HepG2 (cell line): ENCODE results near the gene TIMELESS. TPM values are rescaled to one million over a fixed set of nuclear protein-coding genes. Genes with fewer than 3 reads are reported as not detected.

Experiments used
- AKAP8 ChIP-seq: sonication (generic); formaldehyde crosslinking; IDR thresholded peaks from 2 replicates; pipeline ENCODE4 v1.5.1; 2020; ENCODE audit warnings: mild to moderate bottlenecking, missing genetic modification reagents
- KDM6A ChIP-seq: IDR thresholded peaks from 2 replicates; pipeline ENCODE4 v1.6.1; 2016; ENCODE audit warnings: low read depth
- NAIF1 ChIP-seq: sonication (generic); formaldehyde crosslinking; IDR thresholded peaks from 2 replicates; pipeline ENCODE4 v1.5.0; 2020; ENCODE audit warnings: mild to moderate bottlenecking, missing genetic modification reagents, borderline replicate concordance
- SOX5 ChIP-seq: IDR thresholded peaks from 2 replicates; pipeline ENCODE4 v1.6.1; 2016; ENCODE audit warnings: borderline replicate concordance
- SRF ChIP-seq: IDR thresholded peaks from 2 replicates; pipeline ENCODE4 v1.6.1; 2011; ENCODE audit warnings: mild to moderate bottlenecking, low read depth, low read length, moderate library complexity
- SYNCRIP ChIP-seq: fragments of 200-400 bp; formaldehyde crosslinking; IDR thresholded peaks from 2 replicates; pipeline ENCODE4 v1.6.1; 2018; ENCODE audit warnings: mild to moderate bottlenecking, low read depth, low read length; ENCODE audit not compliant: insufficient read depth
- ZNF557 ChIP-seq: sonication (generic); formaldehyde crosslinking; IDR thresholded peaks from 2 replicates; pipeline ENCODE4 v1.4.0; 2020; ENCODE audit warnings: missing genetic modification reagents
- ZNF629 ChIP-seq: sonication (generic); formaldehyde crosslinking; conservative IDR thresholded peaks from 2 replicates; pipeline ENCODE4 v1.5.0; 2020; ENCODE audit warnings: missing genetic modification reagents
- ZNF766 ChIP-seq: sonication (generic); formaldehyde crosslinking; IDR thresholded peaks from 2 replicates; pipeline ENCODE4 v1.5.0; 2020; ENCODE audit warnings: missing genetic modification reagents, borderline replicate concordance
- polyA plus RNA-seq, 8 experiments: library from polyadenylated mRNA; depleted of rRNA in 3 of 8; stranded (reverse) in 7 of 8; unstranded in 1 of 8; fragments of >200 nt; fragmentation: Illumina TruSeq in 4 of 8; extraction: Trizol in 4 of 8; gene quantifications; 2 replicates each; pipeline versions ENCODE4 v1.2.1 to v1.2.3, GENCODE V29; 2011 to 2016; ENCODE audit warnings: low read depth in 4 of 8, missing spikeins in 1 of 8, mixed read lengths in 1 of 8; ENCODE audit not compliant: insufficient read depth in 1 of 8
- total RNA-seq, 5 experiments: library from RNA; depleted of rRNA; stranded (reverse); fragments of >200 nt; fragmentation: Illumina TruSeq; extraction: Trizol; gene quantifications; 2 replicates each; pipeline ENCODE4 v1.2.3, GENCODE V29; 2016; ENCODE audit warnings: low read depth in 1 of 5
- TF ChIP-seq, protein P1 (sequence below): sonication (generic); formaldehyde crosslinking; IDR thresholded peaks from 2 replicates; pipeline ENCODE4 v1.5.0; 2020; ENCODE audit warnings: missing genetic modification reagents, mild to moderate bottlenecking, borderline replicate concordance
- TF ChIP-seq, protein P2 (sequence below): sonication (generic); formaldehyde crosslinking; IDR thresholded peaks from 2 replicates; pipeline ENCODE4 v1.8.1; 2022; ENCODE audit warnings: mild to moderate bottlenecking, missing genetic modification reagents
- TF ChIP-seq, protein P3 (sequence below): IDR thresholded peaks from 2 replicates; pipeline ENCODE4 v1.6.1; 2016; ENCODE audit warnings: low read depth, control low read depth
- TF ChIP-seq, protein P4 (sequence below): sonication (generic); formaldehyde crosslinking; IDR thresholded peaks from 2 replicates; pipeline ENCODE4 v1.4.0; 2020; ENCODE audit warnings: missing genetic modification reagents
- TF ChIP-seq, protein P5 (sequence below), 2 experiments: sonication (generic) in 1 of 2; formaldehyde crosslinking in 1 of 2; IDR thresholded peaks; 2 replicates each; pipeline versions ENCODE4 v1.5.1 to v1.6.1; 2011 to 2020; ENCODE audit warnings: borderline replicate concordance in 1 of 2, low read depth in 1 of 2, low read length in 1 of 2, mild to moderate bottlenecking in 1 of 2, missing genetic modification reagents in 1 of 2, moderate library complexity in 1 of 2

TIMELESS gene
- total and polyA plus RNA-seq, 2 of the 13 experiments (the other 11 are each of a cell fraction or from before 2014, with no cell fraction given): 4.0 to 20.3 TPM

DNA sequence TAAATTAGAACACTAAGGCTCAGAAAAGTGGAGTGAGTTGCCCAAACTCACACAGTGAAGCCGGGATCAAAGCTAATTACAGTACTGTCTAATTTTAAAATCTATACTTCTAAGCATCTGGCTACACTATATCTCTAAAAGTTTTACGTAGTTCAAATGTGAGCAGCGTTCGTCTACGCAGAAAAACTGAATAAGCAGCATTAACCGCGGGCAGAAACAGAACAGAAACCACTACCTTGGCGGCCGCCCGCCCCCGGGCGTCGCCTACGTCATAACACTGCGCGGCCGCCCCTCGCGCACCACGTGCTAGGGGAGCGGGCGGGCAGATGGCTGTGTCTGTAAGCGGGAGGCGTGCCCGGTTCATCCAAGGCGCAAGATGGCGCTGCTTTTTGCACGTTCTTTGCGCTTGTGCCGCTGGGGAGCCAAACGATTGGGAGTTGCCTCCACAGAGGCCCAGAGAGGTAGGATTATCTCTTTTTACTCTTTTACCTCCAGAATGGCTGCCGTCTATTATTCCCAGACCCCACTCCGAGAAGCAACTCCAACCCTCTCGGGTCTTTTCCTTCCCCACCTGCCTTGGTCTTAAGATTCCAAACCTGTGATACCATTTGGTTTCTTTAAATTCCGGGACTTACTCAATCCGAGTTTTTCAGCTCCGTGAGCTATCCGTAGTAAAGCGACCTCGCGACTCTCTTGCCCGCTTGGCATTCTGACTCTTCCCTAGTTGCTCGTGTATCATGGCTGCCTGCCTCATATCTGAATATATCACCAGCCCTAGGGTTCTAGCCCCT lies 19.2 kb upstream of the TIMELESS start, which contains the start of gene SPRYD4 (continued):
- TF ChIP-seq, protein P1, sequence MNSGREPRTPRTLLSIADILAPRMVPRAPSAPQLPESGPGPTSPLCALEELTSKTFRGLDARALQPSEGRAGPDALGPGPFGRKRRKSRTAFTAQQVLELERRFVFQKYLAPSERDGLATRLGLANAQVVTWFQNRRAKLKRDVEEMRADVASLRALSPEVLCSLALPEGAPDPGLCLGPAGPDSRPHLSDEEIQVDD (CRISPR knock-in tag): no peak; the same call in 1 of the 2 replicates
- TF ChIP-seq, protein P2, sequence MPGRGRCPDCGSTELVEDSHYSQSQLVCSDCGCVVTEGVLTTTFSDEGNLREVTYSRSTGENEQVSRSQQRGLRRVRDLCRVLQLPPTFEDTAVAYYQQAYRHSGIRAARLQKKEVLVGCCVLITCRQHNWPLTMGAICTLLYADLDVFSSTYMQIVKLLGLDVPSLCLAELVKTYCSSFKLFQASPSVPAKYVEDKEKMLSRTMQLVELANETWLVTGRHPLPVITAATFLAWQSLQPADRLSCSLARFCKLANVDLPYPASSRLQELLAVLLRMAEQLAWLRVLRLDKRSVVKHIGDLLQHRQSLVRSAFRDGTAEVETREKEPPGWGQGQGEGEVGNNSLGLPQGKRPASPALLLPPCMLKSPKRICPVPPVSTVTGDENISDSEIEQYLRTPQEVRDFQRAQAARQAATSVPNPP (CRISPR knock-in tag): no peak
- peak; percentile 77 for TF ChIP-seq SOX5 (CRISPR knock-in tag)
- TF ChIP-seq, protein P3, sequence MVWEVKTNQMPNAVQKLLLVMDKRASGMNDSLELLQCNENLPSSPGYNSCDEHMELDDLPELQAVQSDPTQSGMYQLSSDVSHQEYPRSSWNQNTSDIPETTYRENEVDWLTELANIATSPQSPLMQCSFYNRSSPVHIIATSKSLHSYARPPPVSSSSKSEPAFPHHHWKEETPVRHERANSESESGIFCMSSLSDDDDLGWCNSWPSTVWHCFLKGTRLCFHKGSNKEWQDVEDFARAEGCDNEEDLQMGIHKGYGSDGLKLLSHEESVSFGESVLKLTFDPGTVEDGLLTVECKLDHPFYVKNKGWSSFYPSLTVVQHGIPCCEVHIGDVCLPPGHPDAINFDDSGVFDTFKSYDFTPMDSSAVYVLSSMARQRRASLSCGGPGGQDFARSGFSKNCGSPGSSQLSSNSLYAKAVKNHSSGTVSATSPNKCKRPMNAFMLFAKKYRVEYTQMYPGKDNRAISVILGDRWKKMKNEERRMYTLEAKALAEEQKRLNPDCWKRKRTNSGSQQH: peak; percentile 63; the same call in 1 of the 2 replicates
- peak; percentile 88 for TF ChIP-seq ZNF766
- TF ChIP-seq SYNCRIP: no peak
- TF ChIP-seq KDM6A: no peak
- TF ChIP-seq ZNF629 (CRISPR knock-in tag): 0 out of 2 replicates have a peak, but pooled peaks have one; percentile 5
- 0 out of 2 replicates have a peak, but pooled peaks have one; percentile 60 for TF ChIP-seq ZNF557 (CRISPR knock-in tag)
- TF ChIP-seq, protein P4, sequence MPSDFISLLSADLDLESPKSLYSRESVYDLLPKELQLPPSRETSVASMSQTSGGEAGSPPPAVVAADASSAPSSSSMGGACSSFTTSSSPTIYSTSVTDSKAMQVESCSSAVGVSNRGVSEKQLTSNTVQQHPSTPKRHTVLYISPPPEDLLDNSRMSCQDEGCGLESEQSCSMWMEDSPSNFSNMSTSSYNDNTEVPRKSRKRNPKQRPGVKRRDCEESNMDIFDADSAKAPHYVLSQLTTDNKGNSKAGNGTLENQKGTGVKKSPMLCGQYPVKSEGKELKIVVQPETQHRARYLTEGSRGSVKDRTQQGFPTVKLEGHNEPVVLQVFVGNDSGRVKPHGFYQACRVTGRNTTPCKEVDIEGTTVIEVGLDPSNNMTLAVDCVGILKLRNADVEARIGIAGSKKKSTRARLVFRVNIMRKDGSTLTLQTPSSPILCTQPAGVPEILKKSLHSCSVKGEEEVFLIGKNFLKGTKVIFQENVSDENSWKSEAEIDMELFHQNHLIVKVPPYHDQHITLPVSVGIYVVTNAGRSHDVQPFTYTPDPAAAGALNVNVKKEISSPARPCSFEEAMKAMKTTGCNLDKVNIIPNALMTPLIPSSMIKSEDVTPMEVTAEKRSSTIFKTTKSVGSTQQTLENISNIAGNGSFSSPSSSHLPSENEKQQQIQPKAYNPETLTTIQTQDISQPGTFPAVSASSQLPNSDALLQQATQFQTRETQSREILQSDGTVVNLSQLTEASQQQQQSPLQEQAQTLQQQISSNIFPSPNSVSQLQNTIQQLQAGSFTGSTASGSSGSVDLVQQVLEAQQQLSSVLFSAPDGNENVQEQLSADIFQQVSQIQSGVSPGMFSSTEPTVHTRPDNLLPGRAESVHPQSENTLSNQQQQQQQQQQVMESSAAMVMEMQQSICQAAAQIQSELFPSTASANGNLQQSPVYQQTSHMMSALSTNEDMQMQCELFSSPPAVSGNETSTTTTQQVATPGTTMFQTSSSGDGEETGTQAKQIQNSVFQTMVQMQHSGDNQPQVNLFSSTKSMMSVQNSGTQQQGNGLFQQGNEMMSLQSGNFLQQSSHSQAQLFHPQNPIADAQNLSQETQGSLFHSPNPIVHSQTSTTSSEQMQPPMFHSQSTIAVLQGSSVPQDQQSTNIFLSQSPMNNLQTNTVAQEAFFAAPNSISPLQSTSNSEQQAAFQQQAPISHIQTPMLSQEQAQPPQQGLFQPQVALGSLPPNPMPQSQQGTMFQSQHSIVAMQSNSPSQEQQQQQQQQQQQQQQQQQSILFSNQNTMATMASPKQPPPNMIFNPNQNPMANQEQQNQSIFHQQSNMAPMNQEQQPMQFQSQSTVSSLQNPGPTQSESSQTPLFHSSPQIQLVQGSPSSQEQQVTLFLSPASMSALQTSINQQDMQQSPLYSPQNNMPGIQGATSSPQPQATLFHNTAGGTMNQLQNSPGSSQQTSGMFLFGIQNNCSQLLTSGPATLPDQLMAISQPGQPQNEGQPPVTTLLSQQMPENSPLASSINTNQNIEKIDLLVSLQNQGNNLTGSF (CRISPR knock-in tag): peak; percentile 22; the same call in 1 of the 2 replicates
- no peak; the same call in 1 of the 2 replicates for TF ChIP-seq SRF
- TF ChIP-seq NAIF1 (CRISPR knock-in tag): peak; percentile 81
- TF ChIP-seq, protein P5, sequence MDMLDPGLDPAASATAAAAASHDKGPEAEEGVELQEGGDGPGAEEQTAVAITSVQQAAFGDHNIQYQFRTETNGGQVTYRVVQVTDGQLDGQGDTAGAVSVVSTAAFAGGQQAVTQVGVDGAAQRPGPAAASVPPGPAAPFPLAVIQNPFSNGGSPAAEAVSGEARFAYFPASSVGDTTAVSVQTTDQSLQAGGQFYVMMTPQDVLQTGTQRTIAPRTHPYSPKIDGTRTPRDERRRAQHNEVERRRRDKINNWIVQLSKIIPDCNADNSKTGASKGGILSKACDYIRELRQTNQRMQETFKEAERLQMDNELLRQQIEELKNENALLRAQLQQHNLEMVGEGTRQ (IDR thresholded peaks at IDR 0.05; ENCODE audit: low read depth, low read length): peak; percentile 83
- TF ChIP-seq, protein P5 (CRISPR knock-in tag; IDR thresholded peaks at IDR 0.05; ENCODE audit: borderline replicate concordance): peak; percentile 92; the same call in 1 of the 2 replicates
- TF ChIP-seq AKAP8 (CRISPR knock-in tag): no peak
